NCI-H2029 (cell line): ENCODE measurements around the gene RBP7.
A peak's percentile ranks its signal among the peaks of the same experiment; 100 is the strongest.
"Not testable (repeated sequence)": the region's sequence is repeated elsewhere in the genome, so short reads cannot be mapped to it uniquely, and the experiment has no call there.

Experiments
- DNase-seq: peaks from one replicate; lab custom pipeline; 2025; lab: John Stamatoyannopoulos, UW

RBP7 gene

DNA sequence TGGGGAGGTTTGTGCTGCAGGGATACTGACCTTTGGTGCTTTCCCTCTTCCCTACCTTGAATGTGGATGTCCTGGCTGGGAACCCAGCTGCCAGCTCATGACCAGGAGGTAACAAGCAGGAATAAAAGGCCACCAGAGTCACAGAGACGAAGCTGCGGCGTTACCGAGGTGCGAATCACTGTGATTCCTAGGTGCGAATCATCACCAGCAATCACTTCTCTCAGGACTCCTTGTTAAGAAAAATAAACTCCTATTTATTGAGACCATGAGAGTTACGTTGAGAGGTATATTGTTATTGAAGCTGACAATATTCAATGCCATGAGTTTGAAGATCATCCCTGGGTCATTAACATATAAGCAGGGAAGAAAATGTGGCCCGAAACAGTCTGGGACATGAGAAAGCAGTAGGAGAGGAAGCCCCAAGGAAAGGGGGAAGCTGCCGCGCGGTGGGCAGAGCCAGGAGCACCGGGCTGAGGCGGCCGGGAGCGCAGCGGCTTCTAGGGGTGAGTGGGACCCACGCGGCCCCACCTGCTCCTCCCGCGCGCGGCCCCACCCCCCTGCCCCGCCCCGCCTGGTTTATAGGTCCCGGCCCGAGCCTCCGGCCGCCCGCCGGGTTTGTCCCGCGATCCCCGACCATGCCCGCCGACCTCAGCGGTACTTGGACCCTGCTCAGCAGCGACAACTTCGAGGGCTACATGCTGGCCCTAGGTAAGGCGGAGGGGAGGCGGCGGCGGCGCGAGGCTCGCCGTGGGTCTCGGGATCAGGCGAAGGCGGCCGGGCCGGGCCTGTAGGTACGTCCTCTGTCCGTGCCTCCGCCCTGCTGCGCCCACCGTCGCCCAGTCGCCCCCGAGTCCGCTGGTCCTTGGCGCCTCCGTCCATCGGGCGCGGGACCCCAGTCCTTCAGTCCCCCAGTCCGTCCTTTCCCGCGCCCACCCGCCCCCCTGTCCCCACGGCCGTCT lies at the start of gene RBP7:
Gene RBP7 (plus strand): TSS at position 605 of the 959 bp plus-strand sequence. CDS start 31 bp downstream, at position 636.
- DNase-seq: no peak

DNA sequence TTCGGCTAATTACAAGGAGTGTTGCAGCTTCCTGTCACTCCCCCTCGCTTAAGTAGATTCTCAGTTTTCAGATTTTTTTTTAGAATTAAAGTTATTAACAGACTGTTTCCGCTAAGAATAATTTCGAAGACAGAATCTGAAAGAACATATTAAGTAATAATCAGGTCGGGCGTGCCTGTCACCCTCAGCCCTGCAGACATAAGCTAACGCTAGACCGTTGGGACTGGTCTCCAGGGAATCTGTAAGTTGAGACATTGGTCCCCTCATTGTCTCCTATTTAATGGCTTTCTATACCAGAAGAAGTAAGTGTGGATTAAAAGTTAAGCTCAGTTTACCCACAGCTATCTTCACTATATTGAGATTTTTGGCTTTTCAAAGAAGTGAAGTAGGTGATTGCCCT lies 39.3 kb upstream of the RBP7 start:
- DNase-seq: no peak

GRCh38 chr1:9960011-9960410 lies 37.0 kb upstream of the RBP7 start:
- DNase-seq: no peak

GRCh38 chr1:9960706-9961562 lies 36.1 kb upstream of the RBP7 start:
- DNase-seq: peak; percentile 16

DNA sequence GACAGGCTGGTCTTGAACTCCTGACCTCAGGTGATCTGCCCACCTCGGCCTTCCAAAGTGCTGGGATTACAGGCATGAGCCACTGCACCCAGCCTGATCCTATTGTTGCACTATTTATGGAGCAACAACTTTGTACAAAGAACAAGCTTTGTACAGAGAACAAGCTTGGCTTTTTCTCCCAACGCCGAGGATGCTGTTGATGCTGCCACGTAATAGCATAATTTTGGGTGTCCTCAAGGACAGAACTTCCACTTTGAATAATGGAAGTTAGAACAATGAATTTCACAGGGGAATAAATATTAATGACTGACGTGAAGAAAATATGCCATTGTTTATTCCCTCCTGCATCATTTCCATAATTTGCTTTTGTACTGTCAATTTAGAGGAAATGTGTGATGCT lies 12.8 kb upstream of the RBP7 start:
- no peak for DNase-seq

GRCh38 chr1:9985001-9985400 lies 12.0 kb upstream of the RBP7 start:
- no peak for DNase-seq

DNA sequence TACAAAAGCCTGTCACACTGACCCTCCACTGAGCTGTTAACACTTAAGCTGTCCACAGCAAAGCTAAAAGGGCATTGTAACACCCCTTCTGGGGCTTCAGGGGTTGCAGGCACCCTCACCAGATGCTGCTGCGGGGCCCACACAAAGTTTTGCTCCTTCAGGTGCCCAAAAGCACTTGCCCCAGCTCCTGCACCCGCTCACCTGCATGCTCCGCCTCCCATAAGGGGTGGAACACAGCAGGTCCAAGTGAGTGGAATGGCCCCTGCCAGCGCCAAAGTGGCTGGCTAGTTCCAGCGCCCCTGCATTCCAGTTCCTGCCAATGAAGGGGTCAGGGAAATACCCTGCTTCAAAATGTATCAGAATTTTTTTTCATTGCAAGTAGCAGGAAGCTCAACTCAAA lies 7.3 kb upstream of the RBP7 start:
- DNase-seq: no peak

DNA sequence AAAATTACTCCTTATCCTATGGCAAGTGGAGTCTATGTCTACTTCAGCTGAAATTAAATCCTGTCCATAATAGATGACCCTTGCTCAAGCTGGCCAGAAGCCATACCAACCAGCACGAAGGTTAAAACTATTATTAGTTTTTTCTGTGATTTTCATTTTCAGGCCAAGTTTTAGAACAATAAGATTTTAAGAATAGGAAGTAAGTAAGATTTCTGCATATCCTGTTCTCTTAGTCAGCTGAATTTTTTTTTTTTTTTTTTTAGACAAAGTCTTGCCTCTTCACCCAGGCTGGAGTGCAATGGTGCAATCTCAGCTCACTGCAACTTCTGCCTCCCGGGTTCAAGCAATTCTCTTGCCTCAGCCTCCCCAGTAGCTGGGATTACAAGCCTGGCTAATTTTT lies 6.1 kb upstream of the RBP7 start:
- DNase-seq: no peak

- DNase-seq: no peak
Observed at GRCh38 chr1:9992910-9993309, 4.1 kb upstream of the RBP7 start.

DNA sequence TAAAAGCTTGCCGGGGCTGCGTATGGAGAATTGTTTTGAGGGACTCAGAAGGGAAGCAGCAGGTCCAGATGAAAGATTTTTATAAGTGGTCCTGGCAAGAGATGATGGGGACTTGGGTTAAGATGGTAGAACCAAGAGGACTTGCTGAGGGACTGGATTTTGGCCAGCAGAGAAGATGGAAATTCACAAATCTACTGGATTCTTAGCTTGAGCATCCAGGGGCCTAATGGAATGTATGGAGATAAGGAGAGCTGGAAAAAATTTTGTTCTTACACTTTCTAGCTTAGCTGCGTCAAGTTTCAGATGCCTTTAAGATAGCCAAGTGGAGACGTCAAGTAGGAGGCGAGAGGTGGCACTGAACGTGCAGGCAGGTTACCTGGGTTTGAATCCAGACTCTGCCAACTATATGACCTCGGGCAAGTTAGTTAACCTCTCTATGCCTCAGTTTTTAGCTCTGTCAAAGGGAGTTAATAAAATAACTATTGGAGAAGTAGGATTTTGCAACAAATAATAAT lies 3.4 kb upstream of the RBP7 start:
- DNase-seq: no peak

- no peak for DNase-seq
Observed at GRCh38 chr1:10001016-10001665, 4.1 kb downstream of the RBP7 start.

DNA sequence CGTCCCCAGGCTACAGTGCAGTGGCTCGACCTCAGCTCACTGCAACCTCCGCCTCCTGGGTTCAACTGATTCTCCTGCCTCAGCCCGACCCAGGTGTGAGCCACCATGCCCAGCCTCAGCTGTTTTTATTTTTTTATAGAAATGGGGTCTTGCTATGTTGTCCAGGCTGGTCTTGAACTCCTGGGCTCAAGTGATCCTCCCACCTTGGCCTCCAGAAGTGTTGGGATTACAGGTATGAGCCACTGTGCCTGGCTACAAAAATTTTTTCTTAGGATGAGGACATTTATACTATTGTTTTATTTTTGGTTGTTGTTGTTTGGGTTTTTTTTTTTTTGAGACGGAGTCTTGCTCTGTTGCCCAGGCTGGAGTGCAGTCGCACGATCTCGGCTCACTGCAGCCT lies 8.2 kb downstream of the RBP7 start:
- not testable (repeated sequence) for DNase-seq

- no peak for DNase-seq
Observed at GRCh38 chr1:10007169-10007568, 10.1 kb downstream of the RBP7 start.

- DNase-seq: no peak
Observed at GRCh38 chr1:10014016-10014415, 17.0 kb downstream of the RBP7 start.

DNA sequence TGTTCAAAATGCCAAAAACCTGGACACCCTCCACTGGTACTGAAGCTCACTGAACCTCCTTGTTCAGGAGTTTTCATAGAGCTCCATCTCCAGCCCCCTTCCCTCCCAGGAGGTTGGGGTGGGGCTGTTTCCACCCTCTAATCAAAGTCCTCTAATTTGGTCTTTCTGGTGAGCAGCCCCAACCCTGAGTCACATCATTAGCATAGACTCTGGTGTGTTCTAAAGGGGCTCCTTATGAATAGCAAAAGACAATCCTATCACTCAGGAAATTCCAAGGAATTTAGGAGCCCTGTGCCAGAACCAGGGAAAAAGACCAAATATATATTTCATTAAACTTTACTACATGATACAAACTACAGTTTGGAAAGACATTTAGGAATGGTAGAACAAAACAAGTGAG lies 22.5 kb downstream of the RBP7 start:
- DNase-seq: no peak

- no peak for DNase-seq
Observed at GRCh38 chr1:10020086-10020485, 23.1 kb downstream of the RBP7 start.

DNA sequence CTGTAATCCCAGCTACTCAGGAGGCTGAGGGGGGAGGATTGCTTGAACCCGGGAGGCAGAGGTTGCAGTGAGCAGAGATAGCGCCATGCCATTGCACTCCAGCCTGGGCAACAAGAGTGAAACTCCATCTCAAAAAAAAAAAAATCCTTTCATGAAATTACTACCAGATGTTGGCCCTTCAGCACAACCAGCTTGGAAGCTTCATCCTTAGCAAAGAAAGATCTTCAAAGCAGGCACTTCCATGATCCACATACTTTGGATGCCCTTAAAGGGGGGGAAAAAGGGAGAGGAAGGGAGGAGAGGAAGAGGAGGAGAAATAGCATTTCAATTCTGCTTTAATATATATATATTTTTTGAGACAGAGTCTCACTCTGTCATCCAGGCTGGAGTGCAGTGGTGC lies 23.6 kb downstream of the RBP7 start:
- DNase-seq: not testable (repeated sequence)

- not testable (repeated sequence) for DNase-seq
Observed at GRCh38 chr1:10021992-10022391, 25.0 kb downstream of the RBP7 start.

DNA sequence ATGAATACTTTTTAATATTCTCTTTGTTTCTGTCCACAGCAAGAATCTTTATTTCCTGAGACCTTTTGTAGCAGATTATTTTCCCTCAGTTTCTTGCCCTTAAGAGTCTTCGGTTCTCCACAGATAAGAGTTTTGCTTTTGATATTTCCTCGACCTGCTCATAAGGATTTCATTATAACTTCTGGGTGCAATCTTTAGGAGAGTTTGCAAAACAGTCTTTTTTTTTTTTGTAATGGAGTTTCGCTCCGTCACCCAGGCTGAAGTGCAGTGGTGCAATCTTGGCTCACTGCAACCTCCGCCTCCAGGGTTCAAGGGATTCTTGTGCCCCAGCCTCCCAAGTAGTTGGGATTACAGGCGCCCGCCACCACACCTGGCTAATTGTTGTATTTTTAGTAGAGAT lies 25.6 kb downstream of the RBP7 start:
- DNase-seq: no peak

GRCh38 chr1:10025354-10025753 lies 28.3 kb downstream of the RBP7 start:
- DNase-seq: no peak

GRCh38 chr1:10027027-10027426 lies 30.0 kb downstream of the RBP7 start:
- no peak for DNase-seq

DNA sequence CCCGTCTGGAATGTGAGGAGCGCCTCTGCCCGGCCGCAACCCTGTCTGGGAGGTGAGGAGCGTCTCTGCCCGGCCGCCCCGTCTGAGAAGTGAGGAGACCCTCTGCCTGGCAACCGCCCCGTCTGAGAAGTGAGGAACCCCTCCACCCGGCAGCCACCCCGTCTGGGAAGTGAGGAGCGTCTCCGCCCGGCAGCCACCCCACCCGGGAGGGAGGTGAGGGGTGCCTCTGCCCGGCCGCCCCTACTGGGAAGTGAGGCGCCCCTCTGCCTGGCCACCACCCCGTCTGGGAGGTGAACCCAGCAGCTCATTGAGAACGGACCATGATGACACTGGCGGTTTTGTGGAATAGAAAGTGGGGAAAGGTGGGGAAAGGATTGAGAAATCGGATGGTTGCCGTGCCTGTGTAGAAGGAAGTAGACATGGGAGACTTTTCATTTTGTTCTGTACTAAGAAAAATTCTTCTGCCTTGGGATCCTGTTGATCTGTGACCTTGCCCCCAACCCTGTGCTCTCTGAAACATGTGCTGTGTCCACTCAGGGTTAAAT lies 32.0 kb downstream of the RBP7 start:
- DNase-seq: not testable (repeated sequence)
